ENCODE data around the gene PRM2.

PRM2 gene

DNA sequence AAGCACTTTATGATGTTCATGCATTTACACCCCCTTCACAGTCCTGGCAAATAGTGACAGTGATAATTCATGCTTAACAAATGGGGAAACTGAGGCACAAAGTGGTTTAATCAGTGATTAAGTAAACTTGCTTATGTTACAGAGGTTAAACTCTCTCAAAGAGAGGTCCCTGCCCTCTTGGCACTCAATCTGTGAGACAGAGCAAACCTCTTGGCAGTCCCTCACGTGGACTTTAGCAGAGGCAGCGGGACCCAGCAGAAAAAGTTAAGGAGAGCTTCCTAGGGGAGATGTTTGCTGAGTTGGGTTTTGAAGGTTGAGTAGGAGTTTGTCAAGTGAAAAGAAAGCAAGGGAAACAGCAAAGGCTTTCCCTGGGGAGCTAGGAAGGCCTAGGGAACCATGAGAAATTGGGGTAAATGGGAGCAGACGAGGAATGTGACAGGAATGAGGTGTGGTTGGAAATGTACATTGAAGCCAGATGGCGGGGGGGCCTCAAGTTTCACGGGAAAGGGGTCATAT is 31.0 kb downstream of the PRM2 start:
- DNase-seq (ENCODE audit: low read depth in 1 of 2, low spot score in 1 of 2), result no peak
- Histone ChIP-seq H3K4me3 (replicated peaks; ENCODE audit: insufficient read depth, low read length) (no peak overlapping the region), H3K27ac (replicated peaks) (no peak overlapping the region), H3K27me3 (ENCODE audit: insufficient read depth, poor library complexity, severe bottlenecking) (no peaks in the 10 kb centered on the region)
- TF ChIP-seq GABPA (IDR thresholded peaks at IDR 0.05; ENCODE audit: low read depth) (no peak), POLR2AphosphoS5 (IDR thresholded peaks at IDR 0.05; ENCODE audit: low read depth) (no peak), SPI1 (IDR thresholded peaks at IDR 0.05; ENCODE audit: borderline replicate concordance, low read depth) (no peak)
- TF ChIP-seq, protein P1, sequence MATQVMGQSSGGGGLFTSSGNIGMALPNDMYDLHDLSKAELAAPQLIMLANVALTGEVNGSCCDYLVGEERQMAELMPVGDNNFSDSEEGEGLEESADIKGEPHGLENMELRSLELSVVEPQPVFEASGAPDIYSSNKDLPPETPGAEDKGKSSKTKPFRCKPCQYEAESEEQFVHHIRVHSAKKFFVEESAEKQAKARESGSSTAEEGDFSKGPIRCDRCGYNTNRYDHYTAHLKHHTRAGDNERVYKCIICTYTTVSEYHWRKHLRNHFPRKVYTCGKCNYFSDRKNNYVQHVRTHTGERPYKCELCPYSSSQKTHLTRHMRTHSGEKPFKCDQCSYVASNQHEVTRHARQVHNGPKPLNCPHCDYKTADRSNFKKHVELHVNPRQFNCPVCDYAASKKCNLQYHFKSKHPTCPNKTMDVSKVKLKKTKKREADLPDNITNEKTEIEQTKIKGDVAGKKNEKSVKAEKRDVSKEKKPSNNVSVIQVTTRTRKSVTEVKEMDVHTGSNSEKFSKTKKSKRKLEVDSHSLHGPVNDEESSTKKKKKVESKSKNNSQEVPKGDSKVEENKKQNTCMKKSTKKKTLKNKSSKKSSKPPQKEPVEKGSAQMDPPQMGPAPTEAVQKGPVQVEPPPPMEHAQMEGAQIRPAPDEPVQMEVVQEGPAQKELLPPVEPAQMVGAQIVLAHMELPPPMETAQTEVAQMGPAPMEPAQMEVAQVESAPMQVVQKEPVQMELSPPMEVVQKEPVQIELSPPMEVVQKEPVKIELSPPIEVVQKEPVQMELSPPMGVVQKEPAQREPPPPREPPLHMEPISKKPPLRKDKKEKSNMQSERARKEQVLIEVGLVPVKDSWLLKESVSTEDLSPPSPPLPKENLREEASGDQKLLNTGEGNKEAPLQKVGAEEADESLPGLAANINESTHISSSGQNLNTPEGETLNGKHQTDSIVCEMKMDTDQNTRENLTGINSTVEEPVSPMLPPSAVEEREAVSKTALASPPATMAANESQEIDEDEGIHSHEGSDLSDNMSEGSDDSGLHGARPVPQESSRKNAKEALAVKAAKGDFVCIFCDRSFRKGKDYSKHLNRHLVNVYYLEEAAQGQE (IDR thresholded peaks at IDR 0.05; ENCODE audit: insufficient replicate concordance, low read depth), result no peak
- TF ChIP-seq, protein P2, sequence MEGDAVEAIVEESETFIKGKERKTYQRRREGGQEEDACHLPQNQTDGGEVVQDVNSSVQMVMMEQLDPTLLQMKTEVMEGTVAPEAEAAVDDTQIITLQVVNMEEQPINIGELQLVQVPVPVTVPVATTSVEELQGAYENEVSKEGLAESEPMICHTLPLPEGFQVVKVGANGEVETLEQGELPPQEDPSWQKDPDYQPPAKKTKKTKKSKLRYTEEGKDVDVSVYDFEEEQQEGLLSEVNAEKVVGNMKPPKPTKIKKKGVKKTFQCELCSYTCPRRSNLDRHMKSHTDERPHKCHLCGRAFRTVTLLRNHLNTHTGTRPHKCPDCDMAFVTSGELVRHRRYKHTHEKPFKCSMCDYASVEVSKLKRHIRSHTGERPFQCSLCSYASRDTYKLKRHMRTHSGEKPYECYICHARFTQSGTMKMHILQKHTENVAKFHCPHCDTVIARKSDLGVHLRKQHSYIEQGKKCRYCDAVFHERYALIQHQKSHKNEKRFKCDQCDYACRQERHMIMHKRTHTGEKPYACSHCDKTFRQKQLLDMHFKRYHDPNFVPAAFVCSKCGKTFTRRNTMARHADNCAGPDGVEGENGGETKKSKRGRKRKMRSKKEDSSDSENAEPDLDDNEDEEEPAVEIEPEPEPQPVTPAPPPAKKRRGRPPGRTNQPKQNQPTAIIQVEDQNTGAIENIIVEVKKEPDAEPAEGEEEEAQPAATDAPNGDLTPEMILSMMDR (IDR thresholded peaks at IDR 0.05; ENCODE audit: insufficient read depth, low read length), result no peak

DNA sequence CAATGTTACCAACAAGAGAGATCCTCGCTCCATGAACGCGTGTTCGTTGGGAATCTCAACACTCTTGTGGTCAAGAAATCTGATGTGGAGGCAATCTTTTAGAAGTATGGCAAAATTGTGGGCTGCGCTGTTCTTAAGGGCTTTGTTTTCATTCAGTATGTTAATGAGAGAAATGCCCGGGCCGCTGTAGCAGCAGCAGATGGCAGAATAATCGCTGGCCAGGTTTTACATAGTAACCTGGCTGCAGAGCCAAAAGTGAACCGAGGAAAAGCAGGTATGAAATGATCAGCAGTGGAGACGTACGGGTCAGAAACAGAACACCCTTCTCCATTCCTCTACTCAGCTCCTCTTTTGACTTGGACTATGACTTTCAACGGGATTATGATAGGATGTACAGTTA is 33.6 kb downstream of the PRM2 start:
- Histone ChIP-seq H3K4me3 (replicated peaks; ENCODE audit: insufficient read depth, low read length) (no peak overlapping the region), H3K27ac (replicated peaks) (no peak overlapping the region), H3K27me3 (ENCODE audit: insufficient read depth, poor library complexity, severe bottlenecking) (no peaks in the 10 kb centered on the region)
- DNase-seq (ENCODE audit: low read depth in 1 of 2, low spot score in 1 of 2), result no peak
- TF ChIP-seq SPI1 (IDR thresholded peaks at IDR 0.05; ENCODE audit: borderline replicate concordance, low read depth) (no peak), POLR2AphosphoS5 (IDR thresholded peaks at IDR 0.05; ENCODE audit: low read depth) (no peak), GABPA (IDR thresholded peaks at IDR 0.05; ENCODE audit: low read depth) (no peak)
- TF ChIP-seq, protein P1 (IDR thresholded peaks at IDR 0.05; ENCODE audit: insufficient replicate concordance, low read depth), result no peak
- TF ChIP-seq, protein P2 (IDR thresholded peaks at IDR 0.05; ENCODE audit: insufficient read depth, low read length), result no peak

DNA sequence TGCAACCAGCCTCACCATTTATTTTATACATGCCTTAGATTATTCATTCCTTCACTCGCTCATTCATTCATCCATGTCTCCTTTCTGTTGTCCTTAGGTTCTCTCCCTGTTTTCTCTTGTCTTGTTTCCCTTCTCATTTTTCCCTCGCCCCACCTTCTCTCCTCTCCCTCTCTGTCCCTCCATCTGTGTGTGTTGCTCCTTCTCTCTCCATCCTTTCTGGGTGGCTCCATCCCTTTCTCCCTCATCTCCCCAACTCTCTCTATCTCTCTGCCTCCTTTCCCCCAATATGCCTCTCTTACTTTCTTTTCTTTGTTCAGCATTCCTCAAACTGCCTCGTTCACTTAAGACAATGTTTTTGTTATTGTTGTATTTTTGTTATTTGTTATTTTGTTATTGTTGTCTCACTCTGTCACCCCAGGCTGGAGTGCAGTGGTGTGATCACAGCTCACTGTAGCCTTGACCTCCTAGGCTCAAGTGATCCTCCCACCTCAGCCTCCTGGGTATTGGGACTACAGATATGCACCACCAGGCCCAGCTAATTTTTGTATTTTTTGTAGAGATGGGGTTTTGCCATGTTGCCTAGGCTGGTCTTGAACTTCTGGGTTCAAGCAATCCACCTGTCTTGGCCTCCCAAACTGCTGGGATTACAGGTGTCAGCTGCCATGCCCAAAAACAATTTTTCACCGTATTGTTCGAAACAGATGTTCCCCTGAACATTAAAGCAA is 34.6 kb downstream of the PRM2 start:
- no peak for TF ChIP-seq POLR2AphosphoS5 (IDR thresholded peaks at IDR 0.05; ENCODE audit: low read depth)
- no peak for TF ChIP-seq SPI1 (IDR thresholded peaks at IDR 0.05; ENCODE audit: borderline replicate concordance, low read depth)
- TF ChIP-seq, protein P1 (IDR thresholded peaks at IDR 0.05; ENCODE audit: insufficient replicate concordance, low read depth), result no peak
- TF ChIP-seq, protein P2 (IDR thresholded peaks at IDR 0.05; ENCODE audit: insufficient read depth, low read length), result no peak
- TF ChIP-seq GABPA (IDR thresholded peaks at IDR 0.05; ENCODE audit: low read depth), result no peak
- DNase-seq (ENCODE audit: low read depth in 1 of 2, low spot score in 1 of 2), result no peak
- Histone ChIP-seq H3K27me3 (ENCODE audit: insufficient read depth, poor library complexity, severe bottlenecking) (no peaks in the 10 kb centered on the region), H3K4me3 (replicated peaks; ENCODE audit: insufficient read depth, low read length) (no peak overlapping the region), H3K27ac (replicated peaks) (no peak overlapping the region)

Data from HL-60 (cell line).